GM11168 (cell line): Measurements from ENCODE around the gene NFRKB.

Source experiments
- in situ Hi-C: fragments of 300-500 bp; cut with MboI; formaldehyde crosslinking; loops from one replicate; pipeline ENCODE4 v1.12.0; 2022; ENCODE audit warnings: low sequenced_read_pairs; ENCODE audit not compliant: unreplicated experiment

The NFRKB gene

GRCh38 chr11:129895126-129896041 is at the start of gene NFRKB:
Gene NFRKB, minus strand, starts transcription at chr11:129895578. Its CDS starts 2,729 bp downstream, at chr11:129892849.
- in situ Hi-C loops: no loop called here

- in situ Hi-C loops: no loop called here
These were observed 49.3 kb upstream of the NFRKB start for GRCh38 chr11:129944696-129945095.

- in situ Hi-C loops: no loop called here
These were observed 47.7 kb upstream of the NFRKB start for GRCh38 chr11:129943036-129943435.

- in situ Hi-C loops: no loop called here
These were observed 44.1 kb upstream of the NFRKB start for GRCh38 chr11:129939510-129939909.

- in situ Hi-C loops: no loop called here
These were observed 43.4 kb upstream of the NFRKB start for GRCh38 chr11:129938764-129939163.

- in situ Hi-C loops: no loop called here
These were observed 42.3 kb upstream of the NFRKB start for GRCh38 chr11:129937592-129938238.

GRCh38 chr11:129935723-129936122 is 40.3 kb upstream of the NFRKB start:
- in situ Hi-C loops: no loop called here

GRCh38 chr11:129933891-129934290 is 38.5 kb upstream of the NFRKB start:
- in situ Hi-C loops: no loop called here

- in situ Hi-C loops: no loop called here
These were observed 37.9 kb upstream of the NFRKB start for GRCh38 chr11:129933262-129933661.

- in situ Hi-C loops: no loop called here
These were observed 37.1 kb upstream of the NFRKB start for GRCh38 chr11:129932381-129933067.

- in situ Hi-C loops: no loop called here
These were observed 35.4 kb upstream of the NFRKB start for GRCh38 chr11:129930743-129931142.

- in situ Hi-C loops: no loop called here
These were observed 34.9 kb upstream of the NFRKB start for GRCh38 chr11:129930296-129930695.

- in situ Hi-C loops: loop anchor here (5.0 kb wide), 1 partner anchor 203 kb away; no protein-coding TSS in a partner anchor
These were observed 34.3 kb upstream of the NFRKB start for GRCh38 chr11:129929721-129930120.

- in situ Hi-C loops: loop anchor here (5.0 kb wide), 1 partner anchor 203 kb away; no protein-coding TSS in a partner anchor
These were observed 33.7 kb upstream of the NFRKB start for GRCh38 chr11:129928923-129929692.

GRCh38 chr11:129922674-129923073 is 27.3 kb upstream of the NFRKB start:
- in situ Hi-C loops: no loop called here

GRCh38 chr11:129918361-129918760 is 23.0 kb upstream of the NFRKB start:
- in situ Hi-C loops: no loop called here

- in situ Hi-C loops: no loop called here
These were observed 21.9 kb upstream of the NFRKB start for GRCh38 chr11:129917231-129917630.

GRCh38 chr11:129911298-129911697 is 15.9 kb upstream of the NFRKB start:
- in situ Hi-C loops: no loop called here

GRCh38 chr11:129910360-129910759 is 15.0 kb upstream of the NFRKB start:
- in situ Hi-C loops: no loop called here

- in situ Hi-C loops: no loop called here
These were observed 10.0 kb upstream of the NFRKB start for GRCh38 chr11:129905402-129905801.
